A549 (cell line): ENCODE measurements around the gene FGF1.

ENCODE experiments used
- ESRRA ChIP-seq: fragments of 150-350 bp; IDR thresholded peaks from 2 replicates; pipeline ENCODE4 v1.6.1; 2014; ENCODE audit warnings: mild to moderate bottlenecking, low read length, borderline replicate concordance
- NR3C1 ChIP-seq: fragments of >200 bp; sonication (Bioruptor Twin); formaldehyde crosslinking; IDR thresholded peaks from 3 replicates; pipeline ENCODE4 v1.6.1; 2017
- POLR2A ChIP-seq: IDR thresholded peaks from 2 replicates; pipeline ENCODE4 v1.6.1; 2012; ENCODE audit warnings: mild to moderate bottlenecking, low read length
- RAD21 ChIP-seq, 2 experiments: fragments of >200 bp in 1 of 2; sonication (Bioruptor Twin) in 1 of 2; formaldehyde crosslinking in 1 of 2; IDR thresholded peaks in 1 of 2; conservative IDR thresholded peaks in 1 of 2; 2 replicates in 1 of 2; 3 replicates in 1 of 2; pipeline ENCODE4 v1.6.1; 2012 to 2018; ENCODE audit warnings: inconsistent platforms in 1 of 2
- ZFP36 ChIP-seq: fragments of 450-650 bp; IDR thresholded peaks from 2 replicates; pipeline ENCODE4 v1.6.1; 2014; ENCODE audit warnings: borderline replicate concordance; ENCODE audit not compliant: partially characterized antibody

DNA sequence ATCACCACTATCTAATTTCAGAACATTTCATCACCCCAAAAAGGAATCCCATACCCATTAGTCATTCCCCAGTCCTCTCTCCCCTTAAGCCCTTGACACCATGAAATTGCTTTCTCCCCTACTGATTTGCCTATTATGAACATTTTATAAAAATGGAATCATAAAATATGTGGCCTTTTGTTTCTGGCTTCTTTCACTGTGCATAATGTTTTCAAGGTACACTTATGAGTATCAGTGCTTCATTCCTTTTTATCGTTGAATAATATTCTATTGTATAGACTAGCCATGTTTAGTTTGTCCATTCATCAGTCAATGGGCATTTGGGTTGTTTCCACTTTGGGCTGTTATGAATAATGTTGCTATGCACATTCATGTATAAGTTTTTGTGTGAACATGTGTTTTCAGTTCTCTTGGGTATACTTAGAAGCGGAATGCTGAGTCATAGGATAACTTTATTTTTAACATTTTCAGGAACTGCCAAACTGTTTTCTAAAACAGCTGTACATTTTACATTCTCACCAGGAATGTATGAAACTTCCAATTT, 40.4 kb upstream of the FGF1 start:
- TF ChIP-seq ZFP36 (no peak), NR3C1 (no peak), POLR2A (no peak), RAD21 (conservative IDR thresholded peaks at IDR 0.05 in 1 of 2, IDR thresholded peaks at IDR 0.05 in 1 of 2) (no peak), ESRRA (no peak)
